T follicular helper cell (primary cell): ENCODE measurements around the gene CYP4F22.
"Not testable (repeated sequence)": the region's sequence is repeated elsewhere in the genome, so short reads cannot be mapped to it uniquely, and the experiment has no call there.

Experiments
- DNase-seq: peaks from one replicate; pipeline ENCODE4 v3.0.0-alpha.2; 2020; ENCODE audit warnings: low read depth

Gene CYP4F22

GRCh38 chr19:15570420-15570819 is 62.1 kb downstream of the CYP4F22 start:
- DNase-seq = no peak

- no peak for DNase-seq
These were observed 67.1 kb downstream of the CYP4F22 start for GRCh38 chr19:15575406-15575805.

GRCh38 chr19:15576526-15577156 is 68.3 kb downstream of the CYP4F22 start:
- DNase-seq = no peak

- DNase-seq = no peak
These were observed 69.0 kb downstream of the CYP4F22 start for GRCh38 chr19:15577184-15577771.

GRCh38 chr19:15583346-15583745 is 75.0 kb downstream of the CYP4F22 start:
- no peak for DNase-seq

- no peak for DNase-seq
These were observed 75.8 kb downstream of the CYP4F22 start for GRCh38 chr19:15584095-15584494.

GRCh38 chr19:15584541-15585115 is 76.3 kb downstream of the CYP4F22 start:
- DNase-seq = peak; percentile 71

GRCh38 chr19:15587663-15588062 is 79.3 kb downstream of the CYP4F22 start:
- DNase-seq = no peak

GRCh38 chr19:15588265-15588664 is 79.9 kb downstream of the CYP4F22 start:
- DNase-seq = no peak

GRCh38 chr19:15589760-15590451 is 81.6 kb downstream of the CYP4F22 start:
- no peak for DNase-seq

- no peak for DNase-seq
These were observed 83.5 kb downstream of the CYP4F22 start for GRCh38 chr19:15591796-15592195.

GRCh38 chr19:15592506-15592905 is 84.2 kb downstream of the CYP4F22 start:
- not testable (repeated sequence) for DNase-seq

- not testable (repeated sequence) for DNase-seq
These were observed 85.4 kb downstream of the CYP4F22 start for GRCh38 chr19:15593766-15594165.

GRCh38 chr19:15595069-15595468 is 86.7 kb downstream of the CYP4F22 start:
- no peak for DNase-seq
